HT-29 (cell line): ENCODE measurements around the gene HYAL4. TPM values are rescaled to one million over a fixed set of nuclear protein-coding genes. Genes with fewer than 3 reads are reported as not detected.
A peak's percentile ranks its signal among the peaks of the same experiment; 100 is the strongest.
"Not testable (repeated sequence)": the region's sequence is repeated elsewhere in the genome, so short reads cannot be mapped to it uniquely, and the experiment has no call there.

ENCODE experiments used
- DNase-seq: peaks from one replicate; pipeline ENCODE4 v3.0.0-alpha.2; 2015; ENCODE audit warnings: low spot score
- total RNA-seq: library from RNA; depleted of rRNA; stranded (reverse); fragments of >200 nt; shearing (Covaris generic); gene quantifications from 2 replicates; pipeline ENCODE4 v1.2.3, GENCODE V29; 2014; rRNA removed

Gene HYAL4, protein sequence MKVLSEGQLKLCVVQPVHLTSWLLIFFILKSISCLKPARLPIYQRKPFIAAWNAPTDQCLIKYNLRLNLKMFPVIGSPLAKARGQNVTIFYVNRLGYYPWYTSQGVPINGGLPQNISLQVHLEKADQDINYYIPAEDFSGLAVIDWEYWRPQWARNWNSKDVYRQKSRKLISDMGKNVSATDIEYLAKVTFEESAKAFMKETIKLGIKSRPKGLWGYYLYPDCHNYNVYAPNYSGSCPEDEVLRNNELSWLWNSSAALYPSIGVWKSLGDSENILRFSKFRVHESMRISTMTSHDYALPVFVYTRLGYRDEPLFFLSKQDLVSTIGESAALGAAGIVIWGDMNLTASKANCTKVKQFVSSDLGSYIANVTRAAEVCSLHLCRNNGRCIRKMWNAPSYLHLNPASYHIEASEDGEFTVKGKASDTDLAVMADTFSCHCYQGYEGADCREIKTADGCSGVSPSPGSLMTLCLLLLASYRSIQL
- 0.79 and 2.8 TPM in 2 replicates for total RNA-seq

DNA sequence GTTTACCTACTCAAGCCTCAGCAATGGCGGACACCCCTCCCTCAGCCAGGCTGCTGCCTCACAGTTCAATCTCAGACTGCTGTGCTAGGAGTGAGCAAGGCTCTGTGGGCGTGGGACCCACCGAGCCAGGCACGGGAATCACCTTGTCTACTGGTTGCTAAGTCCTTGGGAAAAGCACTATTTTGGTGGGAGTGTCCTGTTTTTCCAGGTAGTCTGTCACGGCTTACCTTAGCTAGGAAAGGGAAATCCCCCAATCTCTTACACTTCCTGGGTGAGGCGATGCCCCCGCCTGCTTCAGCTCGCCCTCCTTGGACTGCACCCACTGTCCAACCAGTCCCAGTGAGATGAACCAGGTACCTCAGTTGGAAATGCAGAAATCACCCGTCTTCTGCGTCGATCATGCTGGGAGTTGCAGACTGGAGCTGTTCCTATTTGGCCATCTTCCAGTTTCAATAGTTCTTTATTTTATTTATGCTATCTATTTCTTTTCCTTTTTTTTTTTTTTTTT lies at the start of gene HYAL4:
Gene HYAL4 (plus strand): TSS at position 458 of the 508 bp plus-strand sequence. CDS start 23,105 bp downstream, outside the sequence.
- no peak for DNase-seq

DNA sequence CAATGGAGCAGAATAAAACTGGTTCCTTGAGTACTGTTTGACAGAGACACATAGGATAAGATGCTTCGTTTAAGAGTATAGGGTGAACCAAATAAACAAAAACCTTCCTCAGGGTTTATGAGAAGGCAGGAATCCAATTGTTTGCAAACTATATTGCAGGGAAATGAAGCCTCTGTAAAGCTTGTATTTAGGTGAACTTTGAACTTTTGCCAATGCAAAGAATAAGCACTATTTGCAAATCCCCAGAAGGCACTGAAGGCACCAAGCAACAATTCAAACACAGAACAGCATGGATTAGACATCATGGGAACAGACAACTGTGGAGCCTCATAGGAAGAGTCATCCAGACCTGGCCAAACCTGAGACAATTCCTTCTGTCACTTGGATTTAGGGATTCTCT lies 49.1 kb upstream of the HYAL4 start:
- DNase-seq = no peak

DNA sequence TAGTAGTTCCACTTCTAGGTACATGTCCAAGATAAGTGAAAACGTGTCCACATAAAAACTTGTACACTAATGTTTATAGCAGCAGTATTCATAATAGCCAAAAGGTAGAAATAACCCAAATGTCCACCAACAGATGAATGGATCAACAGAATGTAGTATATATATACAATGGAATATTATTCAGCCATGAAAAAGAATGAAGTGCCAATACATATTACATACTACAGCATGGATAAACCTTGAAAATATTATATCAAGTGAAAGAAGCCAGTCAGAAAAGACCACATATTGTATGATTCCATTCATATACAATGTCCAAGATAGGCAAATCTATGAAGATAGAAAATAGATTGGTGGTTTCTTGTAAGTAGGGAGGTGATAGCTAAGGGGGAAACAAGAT lies 48.4 kb upstream of the HYAL4 start:
- no peak for DNase-seq

DNA sequence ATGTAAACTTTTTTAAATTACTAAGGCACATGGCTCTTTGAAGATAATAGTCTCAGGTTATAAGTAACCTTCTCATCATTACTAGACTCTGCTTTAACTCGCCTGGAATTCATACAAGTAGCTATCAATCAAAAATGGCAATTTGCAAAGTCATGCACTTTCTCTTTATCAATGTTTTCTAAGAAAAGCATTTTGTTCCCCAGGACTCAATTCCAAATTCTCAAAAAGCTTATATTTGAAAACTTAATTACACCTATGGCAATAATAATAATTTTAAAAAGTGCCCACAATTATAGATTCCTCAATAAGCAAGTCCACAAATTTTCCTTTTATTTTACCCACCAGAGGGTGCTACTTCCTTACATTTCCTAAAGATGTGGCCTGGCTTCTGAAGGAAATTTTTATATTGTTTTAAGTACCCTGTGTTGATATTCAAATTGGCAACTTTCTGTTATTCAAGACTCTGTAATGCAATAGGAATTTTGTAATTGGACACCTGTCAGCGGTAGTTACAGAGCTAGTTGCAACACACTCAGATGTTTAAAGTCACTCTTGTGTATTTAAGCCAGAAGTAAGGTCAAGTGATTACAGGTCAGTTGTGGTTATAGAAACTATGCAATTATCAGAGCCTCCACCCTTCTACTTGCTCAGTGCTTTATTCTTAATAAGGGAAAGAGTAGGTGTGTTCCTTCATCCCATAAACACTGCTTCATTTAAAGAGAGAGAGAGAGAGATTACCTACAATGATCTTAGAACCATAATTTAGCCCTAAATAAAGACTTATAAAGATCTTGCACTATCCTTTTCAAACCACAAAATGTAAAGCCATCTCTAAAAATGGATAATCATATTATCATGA lies 47.1 kb upstream of the HYAL4 start:
- DNase-seq = peak; percentile 95

DNA sequence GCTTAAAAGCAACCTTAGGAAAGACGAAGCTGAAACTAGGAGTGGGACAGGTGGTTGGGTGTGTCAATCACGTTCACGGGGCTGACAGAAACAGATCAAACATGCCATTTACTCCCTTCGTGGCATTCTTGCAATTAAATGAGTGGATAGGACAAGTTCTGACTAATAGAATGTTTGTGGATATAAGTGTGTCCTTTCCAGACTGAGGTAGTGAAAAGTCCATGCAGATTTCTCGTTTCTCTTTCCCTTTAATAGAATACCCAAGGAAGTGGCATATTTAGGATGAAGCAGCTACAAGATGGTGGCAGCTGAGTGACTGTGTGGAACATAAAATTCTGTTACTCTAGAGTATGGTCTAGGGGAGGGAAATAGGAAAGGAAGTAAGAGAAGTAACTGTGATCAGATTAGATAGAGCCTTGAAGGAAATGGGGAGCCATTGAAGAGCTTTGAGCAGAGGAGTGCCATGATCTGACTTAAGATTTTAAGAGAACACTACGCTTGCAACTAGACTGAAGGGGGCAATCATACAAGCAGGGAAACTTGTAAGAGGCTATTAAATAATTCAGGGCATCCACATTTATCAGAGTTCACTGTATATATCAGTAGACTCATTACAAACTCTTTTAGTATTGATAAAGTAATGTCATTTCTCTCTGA lies 46.3 kb upstream of the HYAL4 start:
- DNase-seq = no peak

DNA sequence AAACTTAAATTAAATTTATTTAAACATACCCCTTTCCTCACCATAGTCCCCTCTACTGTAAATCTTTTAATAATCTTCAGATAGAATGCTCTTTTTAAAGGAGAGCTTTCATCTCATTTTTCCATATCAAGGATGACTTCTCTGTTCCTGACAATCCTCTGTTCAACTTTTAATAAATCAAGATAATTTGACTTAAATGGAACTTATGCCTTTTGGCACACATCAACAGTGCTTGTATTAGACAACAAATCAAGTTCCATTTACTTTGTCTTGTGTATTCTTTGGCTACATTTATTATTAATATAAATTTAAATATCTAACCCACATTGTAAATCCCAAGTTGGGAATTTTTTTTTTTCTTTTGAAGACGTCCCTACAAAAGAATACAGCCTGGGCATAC lies 42.7 kb upstream of the HYAL4 start:
- DNase-seq = no peak

DNA sequence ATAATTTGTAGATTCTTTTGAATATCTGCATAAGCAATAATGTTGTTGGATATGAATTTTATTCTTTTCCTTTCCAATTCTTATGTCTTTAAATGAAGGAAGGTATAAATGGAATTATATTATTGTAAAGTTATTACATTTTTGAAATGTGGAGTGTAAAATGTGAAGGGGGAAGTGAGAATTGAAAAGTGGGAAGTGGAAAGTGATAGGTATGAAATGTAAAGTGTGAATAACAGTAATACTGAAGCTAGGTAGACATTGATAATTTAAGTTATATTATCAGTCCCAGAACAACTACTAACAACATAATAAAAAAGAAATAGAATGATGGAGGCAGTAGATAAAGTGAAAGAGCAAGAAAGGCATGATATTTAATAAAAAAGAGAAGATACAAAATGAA lies 39.7 kb upstream of the HYAL4 start:
- no peak for DNase-seq

DNA sequence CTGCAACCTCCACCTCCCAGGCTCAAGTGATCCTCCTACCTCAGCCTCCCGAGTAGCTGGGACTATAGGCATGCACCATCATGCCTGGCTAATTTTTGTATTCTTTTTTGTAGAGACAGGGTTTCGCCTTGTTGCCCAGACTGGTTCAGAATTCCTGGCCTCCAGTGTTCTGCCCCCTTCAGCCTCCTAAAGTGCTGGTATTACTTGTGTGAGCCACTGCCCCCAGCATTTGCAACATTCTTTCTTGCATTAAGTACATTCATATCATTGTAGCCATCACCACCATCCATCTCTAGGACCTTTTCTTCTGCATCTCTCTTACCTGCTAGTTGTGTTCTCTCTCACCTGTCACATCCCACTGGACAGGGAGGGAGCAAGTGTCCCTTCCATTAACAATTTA lies 35.5 kb upstream of the HYAL4 start:
- DNase-seq = no peak

DNA sequence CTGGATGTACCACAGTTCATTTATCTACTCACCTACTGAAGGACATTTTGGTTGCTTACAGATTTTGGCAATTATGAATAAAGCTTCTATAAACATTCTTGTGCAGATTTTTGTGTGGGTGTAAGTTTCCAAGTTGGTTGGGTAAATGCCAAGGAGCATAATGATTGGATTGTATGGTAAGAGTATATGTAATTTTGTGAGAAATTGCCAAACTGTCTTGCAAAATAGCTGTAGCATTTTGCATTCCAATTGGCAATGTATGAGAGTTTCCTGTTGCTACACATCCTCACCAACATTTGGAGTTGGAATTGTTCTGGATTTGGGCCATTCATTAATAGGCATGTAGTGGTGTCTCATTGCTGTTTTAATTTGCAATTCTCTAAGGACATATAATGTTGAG lies 33.9 kb upstream of the HYAL4 start:
- no peak for DNase-seq

DNA sequence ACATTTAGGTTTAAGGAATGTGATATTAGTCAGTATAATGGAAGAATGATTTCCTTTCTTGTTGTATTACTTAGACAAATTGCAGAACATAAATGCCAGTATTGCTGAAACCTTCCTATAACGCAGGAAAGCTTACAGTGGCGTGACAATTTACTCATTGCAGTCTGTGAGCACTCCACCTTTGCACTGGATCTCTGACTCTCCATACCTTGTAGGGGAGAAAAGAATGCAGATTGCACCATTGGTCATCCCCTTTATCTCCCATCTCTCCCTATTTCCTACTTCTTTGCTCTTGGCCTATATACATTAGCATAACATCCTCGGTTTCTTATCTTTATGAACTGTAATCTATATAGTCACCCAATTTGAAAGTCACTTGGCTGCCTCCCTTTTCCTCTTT lies 28.1 kb upstream of the HYAL4 start:
- no peak for DNase-seq

DNA sequence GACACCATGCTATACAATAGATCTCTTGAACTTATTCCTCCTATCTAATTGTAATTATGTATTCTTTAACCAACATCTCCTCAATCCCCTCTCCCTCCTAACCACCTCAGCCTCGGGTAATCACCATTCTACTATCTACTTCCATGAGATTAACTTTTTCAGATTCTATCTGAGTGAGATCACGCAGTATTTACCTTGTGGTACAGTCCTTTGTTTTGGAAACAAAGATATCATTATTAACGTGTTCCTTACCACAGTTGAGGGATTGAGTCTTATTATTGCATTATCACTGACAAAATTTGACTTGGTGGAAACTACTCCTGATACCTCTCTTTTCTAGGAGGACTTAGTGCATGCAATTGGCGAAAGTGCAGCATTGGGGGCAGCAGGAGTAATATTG lies 26.0 kb upstream of the HYAL4 start:
- no peak for DNase-seq

DNA sequence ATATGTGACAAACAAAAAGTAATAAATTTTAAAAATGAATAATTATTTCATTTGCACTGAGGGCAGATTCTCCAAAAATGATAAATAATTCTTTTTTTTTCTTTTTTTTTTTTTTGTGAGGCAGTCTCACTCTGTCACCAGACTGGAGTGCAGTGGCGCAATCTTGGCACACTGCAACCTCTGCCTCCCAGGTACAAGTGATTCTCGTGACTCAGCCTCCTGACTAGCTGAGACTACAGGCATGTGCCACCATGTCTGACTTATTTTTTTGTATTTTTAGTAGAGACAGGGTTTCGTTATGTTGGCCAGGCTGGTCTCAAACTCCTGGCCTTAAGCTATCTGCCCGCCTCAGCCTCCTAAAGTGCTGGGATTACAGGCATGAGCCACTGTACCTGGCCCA lies 25.2 kb upstream of the HYAL4 start:
- DNase-seq = not testable (repeated sequence)

DNA sequence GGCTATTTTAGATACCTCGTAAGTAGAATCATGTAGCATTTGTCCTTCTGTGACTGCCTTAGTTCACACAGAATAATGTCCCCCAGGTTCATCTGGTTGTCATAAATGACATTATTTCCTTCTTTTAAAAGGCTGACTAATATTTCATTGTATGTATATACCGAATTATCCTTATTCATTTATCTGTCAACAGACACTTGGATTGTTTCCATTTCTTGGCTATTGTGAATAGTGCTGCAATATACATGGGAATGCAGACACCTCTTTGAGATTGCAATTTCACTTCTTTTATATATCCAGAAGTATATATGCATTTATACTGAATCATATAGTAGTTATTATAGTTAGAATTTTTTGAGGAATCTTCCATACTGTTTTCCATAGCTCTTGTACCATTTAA lies 24.1 kb upstream of the HYAL4 start:
- DNase-seq = no peak

DNA sequence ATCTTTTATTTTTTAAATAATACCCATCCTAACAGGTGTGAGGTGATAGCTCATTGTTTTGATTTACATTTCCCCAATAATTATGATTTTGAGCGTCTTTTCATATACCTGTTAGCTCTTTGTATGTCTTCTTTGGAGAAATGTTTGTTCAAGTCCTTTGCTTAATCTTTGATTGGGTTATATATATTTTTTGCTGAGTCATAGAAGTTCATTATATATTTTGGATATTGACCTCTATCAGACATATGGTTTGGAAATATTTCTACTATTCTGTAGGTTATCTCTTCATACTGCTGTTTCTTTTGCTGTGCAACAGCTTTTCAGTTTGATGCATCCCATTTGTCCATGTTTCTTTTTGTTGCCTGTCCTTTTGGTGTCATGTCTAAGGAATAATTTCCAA lies 23.6 kb upstream of the HYAL4 start:
- DNase-seq = no peak

DNA sequence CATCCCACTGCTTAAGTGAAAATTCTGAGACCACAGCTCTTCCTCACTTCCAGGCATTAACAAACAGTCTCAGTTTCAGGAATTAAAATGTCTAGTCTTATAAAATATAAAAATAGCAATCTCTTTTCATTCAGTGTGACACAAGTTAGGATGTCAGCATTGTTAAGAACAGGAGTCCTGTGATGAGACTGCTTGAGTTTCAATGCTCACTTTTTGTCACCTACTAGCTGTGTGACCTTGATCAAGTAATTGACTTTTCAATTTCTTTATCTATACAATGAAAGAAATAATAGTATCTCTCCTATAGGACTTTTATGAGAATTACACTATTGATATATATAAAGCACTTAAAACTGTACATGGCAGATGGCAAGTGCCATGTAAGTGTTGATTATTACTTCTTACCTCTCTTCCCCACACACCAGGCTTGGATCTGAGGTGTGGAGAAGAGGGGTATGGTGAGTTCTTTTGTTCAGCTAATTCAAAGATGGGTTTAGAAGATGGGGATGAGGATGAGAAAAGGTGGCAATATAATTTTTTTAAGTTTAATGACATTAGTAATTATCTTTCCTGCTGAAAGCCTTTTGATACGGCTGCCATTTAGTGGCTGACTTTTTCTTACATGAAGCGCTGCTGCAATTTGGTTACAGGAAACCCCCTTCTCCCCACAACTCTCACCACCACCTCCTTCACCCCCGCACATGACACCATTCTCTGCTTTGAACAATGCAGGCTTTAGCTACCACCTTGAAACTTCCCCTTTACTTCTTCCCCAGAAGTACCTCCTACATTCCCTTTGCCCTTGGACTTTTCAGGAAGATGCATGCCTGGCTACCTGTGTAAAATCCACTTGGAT lies 20.8 kb upstream of the HYAL4 start:
- DNase-seq = no peak

DNA sequence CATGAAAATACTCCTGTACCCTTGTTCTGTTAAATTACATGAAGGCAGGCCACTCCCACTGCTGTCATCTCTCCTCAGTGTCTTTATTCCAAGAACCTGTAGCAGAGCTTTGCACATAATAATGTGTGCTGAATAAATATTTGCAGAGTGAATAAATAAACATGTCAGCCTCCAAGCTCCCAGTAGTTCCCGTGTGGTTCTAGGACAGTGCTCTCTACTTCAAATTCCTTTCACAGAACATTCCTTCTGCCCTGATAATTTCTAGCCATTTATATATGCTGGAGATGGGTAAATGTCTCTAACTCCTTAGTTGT lies 20.3 kb upstream of the HYAL4 start:
- peak; percentile 48 for DNase-seq

DNA sequence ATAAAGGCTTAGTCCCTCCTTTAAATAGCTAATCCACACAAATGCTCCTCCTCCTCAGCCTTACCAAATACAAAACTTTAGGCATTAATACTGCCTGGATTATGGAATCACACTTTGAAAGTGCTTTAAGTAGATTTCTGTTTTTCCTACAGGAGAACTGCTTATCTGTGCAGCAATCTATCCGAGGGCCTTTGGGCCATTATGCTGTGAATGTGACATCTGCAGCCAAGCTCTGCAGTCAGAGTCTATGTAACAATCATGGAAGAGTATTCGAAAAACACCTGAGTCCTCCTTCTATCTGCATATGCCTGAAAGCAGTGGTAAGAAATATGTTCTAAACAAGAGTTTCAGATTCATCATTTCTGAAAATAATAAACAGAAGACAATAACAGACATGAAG lies 16.2 kb upstream of the HYAL4 start:
- DNase-seq = no peak

DNA sequence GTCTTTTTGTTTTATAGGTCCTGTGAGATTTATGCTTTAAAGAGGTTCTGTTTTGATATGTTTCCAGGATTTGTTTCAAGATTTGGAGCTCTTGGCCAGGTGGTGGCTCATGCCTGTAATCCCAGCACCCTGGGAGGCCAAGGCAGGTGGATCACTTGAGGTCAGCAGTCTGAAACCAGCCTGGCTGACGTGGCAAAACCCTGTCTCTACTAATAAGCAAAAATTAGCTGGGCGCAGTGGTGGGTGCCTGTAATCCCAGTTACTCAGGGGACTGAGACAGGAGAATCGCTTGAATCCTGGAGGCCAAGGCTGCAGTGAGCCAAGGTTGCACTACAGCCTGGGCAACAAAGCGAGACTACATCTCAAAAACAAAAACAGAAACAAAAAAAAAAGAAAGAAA lies 8.3 kb upstream of the HYAL4 start:
- no peak for DNase-seq

DNA sequence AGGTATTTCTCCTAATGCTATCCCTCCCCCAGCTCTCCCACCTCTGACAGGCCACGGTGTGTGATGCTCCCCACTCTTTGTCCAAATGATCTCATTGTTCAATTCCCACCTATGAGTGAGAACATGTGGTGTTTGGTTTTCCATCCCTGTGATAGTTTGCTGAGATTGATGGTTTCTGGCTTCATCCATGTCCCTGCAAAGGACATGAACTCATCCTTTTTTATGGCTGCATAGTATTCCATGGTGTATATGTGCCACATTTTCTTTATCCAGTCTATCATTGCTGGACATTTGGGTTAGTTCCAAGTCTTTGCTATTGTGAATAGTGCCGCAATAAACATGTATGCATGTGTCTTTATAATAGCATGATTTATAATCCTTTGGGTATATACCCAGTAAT lies 5.9 kb upstream of the HYAL4 start:
- not testable (repeated sequence) for DNase-seq

DNA sequence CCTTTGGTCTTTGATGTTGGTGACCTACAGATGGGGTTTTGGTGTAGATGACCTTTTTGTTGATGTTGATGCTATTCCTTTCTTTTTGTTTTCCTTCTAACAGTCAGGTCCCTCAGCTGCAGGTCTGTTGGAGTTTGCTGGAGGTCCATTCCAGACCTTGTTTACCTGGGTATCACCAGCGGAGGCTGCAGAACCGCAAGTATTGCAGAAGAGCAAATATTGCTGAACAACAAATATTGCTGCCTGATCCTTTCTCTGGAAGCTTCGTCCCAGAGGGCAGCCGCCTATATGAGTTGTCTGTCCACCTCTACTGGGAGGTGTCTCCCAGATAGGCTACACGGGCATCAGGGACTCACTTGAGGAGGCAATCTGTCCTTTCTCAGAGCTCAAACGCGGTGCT lies 827 bp upstream of the HYAL4 start:
- not testable (repeated sequence) for DNase-seq

DNA sequence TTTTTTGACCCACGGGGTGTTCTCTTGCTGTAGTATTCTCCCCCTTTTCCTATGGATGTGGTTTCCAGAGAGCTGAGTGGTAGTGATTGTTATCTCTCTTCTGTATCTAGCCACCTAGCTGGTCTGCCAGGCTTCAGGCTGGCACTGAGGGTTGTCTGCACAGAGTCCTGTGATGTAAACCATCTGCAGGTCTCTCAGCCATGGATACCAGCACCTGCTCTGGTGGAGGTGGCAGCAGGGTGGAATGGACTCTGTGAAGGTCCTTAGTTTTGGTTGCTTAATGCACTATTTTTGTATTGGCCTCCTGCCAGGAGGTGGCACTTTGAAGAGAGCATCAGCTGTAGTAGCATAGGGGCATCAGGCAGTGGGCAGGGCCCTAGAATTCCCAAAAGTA lies 851 bp downstream of the HYAL4 start:
- peak; percentile 49 for DNase-seq
